Esophagus muscularis mucosa (tissue), 4 donors: ENCODE results near the gene DNAJC1. TPM values are rescaled to one million over a fixed set of nuclear protein-coding genes. Genes with fewer than 3 reads are reported as not detected.

ENCODE experiments used
- DNase-seq: peaks from one replicate; pipeline ENCODE4 v3.0.0-alpha.2; 2017; ENCODE audit errors: extremely low spot score
- H3K27ac ChIP-seq, 4 donors: fragments of 200-600 bp; sonication (generic); replicated peaks in 1 of 4; 1 replicate in 3 of 4; 2 replicates in 1 of 4; pipeline ENCODE4 v1.5.1; 2016 to 2019; ENCODE audit warnings: mild to moderate bottlenecking in 1 of 4
- H3K27me3 ChIP-seq, 4 donors: fragments of 200-600 bp; sonication (generic); one replicate each; pipeline versions ENCODE4 v1.5.1 to v1.6.0; 2016 to 2019
- H3K36me3 ChIP-seq, 4 donors: fragments of 200-600 bp; sonication (generic); one replicate each; pipeline ENCODE4 v1.5.1; 2016 to 2019
- H3K4me1 ChIP-seq, 4 donors: fragments of 200-600 bp; sonication (generic); one replicate each; pipeline ENCODE4 v1.5.1; 2016 to 2019
- H3K4me3 ChIP-seq, 4 donors: fragments of 200-600 bp; sonication (generic); 1 replicate in 2 of 4; 2 replicates in 2 of 4; pipeline ENCODE4 v1.5.1; 2016 to 2019; ENCODE audit warnings: mild to moderate bottlenecking in 4 of 4, moderate library complexity in 1 of 4
- H3K9me3 ChIP-seq, 4 donors: fragments of 200-600 bp; sonication (generic); 1 replicate in 3 of 4; 2 replicates in 1 of 4; pipeline ENCODE4 v1.5.1; 2016 to 2019
- EP300 ChIP-seq: sonication (generic); formaldehyde crosslinking; IDR thresholded peaks from one replicate; pipeline ENCODE4 v1.6.1; 2017; ENCODE audit warnings: antibody characterized with exemption
- POLR2A ChIP-seq: fragments of 450-650 bp; IDR thresholded peaks from one replicate; pipeline ENCODE4 v1.6.1; 2017; ENCODE audit warnings: antibody characterized with exemption, moderate library complexity, mild to moderate bottlenecking, low read depth
- POLR2AphosphoS5 ChIP-seq, 2 donors: sonication (generic); formaldehyde crosslinking; IDR thresholded peaks; one replicate each; pipeline ENCODE4 v1.6.1; 2017; ENCODE audit warnings: antibody characterized with exemption in 2 of 2
- WGBS: methylation state at CpG from one replicate; pipeline ENCODE4 v1.1.5; 2018; 5-methylcytosine and 5-hydroxymethylcytosine counted together
- intact Hi-C: fragments of 100-400 bp; cut with DNase I; formaldehyde crosslinking; loops from one replicate; pipeline ENCODE4 v1.15.1; 2023
- total RNA-seq, 4 donors: library from RNA; depleted of rRNA; stranded (reverse); fragments of >200 nt; gene quantifications; one replicate each; pipeline versions ENCODE4 v1.1.0 to v1.2.1, GENCODE V29; 2016
- TF ChIP-seq, protein P1 (sequence below), 3 experiments: fragments of 200-600 bp in 2 of 3; fragments of 450-650 bp in 1 of 3; sonication (generic) in 2 of 3; IDR thresholded peaks; one replicate each; pipeline ENCODE4 v1.5.1; 2017 to 2019; ENCODE audit warnings: antibody characterized with exemption in 3 of 3, mild to moderate bottlenecking in 2 of 3, moderate library complexity in 1 of 3

DNAJC1 gene
- total RNA-seq, 4 donors from 2014 or later, result 46.5 to 70.6 (median 61.5) TPM

- H3K9me3 ChIP-seq, result peaks cover 0 to 18% (median 15%) of the 10 kb centered on the region in 4 donors
Observed at GRCh38 chr10:21935439-21936023, 68.0 kb downstream of the DNAJC1 start.

GRCh38 chr10:21934307-21934706 is 69.2 kb downstream of the DNAJC1 start:
- Histone ChIP-seq H3K27me3 (no peaks in the 10 kb centered on the region), H3K36me3 (no peaks in the 10 kb centered on the region), H3K9me3 (peaks cover 0 to 18% (median 15%) of the 10 kb centered on the region in 4 donors), H3K27ac (no peak overlapping the region), H3K4me3 (no peak overlapping the region), H3K4me1 (peaks cover 0 to 4% (median 0%) of the 10 kb centered on the region in 4 donors)
- 100% methylated on average over 1 of the region's 1 CpG for whole genome bisulfite sequencing
- TF ChIP-seq, protein P1, sequence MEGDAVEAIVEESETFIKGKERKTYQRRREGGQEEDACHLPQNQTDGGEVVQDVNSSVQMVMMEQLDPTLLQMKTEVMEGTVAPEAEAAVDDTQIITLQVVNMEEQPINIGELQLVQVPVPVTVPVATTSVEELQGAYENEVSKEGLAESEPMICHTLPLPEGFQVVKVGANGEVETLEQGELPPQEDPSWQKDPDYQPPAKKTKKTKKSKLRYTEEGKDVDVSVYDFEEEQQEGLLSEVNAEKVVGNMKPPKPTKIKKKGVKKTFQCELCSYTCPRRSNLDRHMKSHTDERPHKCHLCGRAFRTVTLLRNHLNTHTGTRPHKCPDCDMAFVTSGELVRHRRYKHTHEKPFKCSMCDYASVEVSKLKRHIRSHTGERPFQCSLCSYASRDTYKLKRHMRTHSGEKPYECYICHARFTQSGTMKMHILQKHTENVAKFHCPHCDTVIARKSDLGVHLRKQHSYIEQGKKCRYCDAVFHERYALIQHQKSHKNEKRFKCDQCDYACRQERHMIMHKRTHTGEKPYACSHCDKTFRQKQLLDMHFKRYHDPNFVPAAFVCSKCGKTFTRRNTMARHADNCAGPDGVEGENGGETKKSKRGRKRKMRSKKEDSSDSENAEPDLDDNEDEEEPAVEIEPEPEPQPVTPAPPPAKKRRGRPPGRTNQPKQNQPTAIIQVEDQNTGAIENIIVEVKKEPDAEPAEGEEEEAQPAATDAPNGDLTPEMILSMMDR (IDR thresholded peaks at IDR 0.05), result no peak
- TF ChIP-seq EP300 (no peak), POLR2AphosphoS5 (IDR thresholded peaks at IDR 0.05) (no peak), POLR2A (no peak)
- DNase-seq, result no peak
- intact Hi-C loops, result no loop called here

More at GRCh38 chr10:21935439-21936023, 68.0 kb downstream of the DNAJC1 start:
- H3K27ac ChIP-seq, result no peak overlapping the region
- DNase-seq, result no peak
- H3K27me3 ChIP-seq, result no peaks in the 10 kb centered on the region
- H3K4me3 ChIP-seq, result no peak overlapping the region
- 100% methylated on average over 1 of the region's 1 CpG for WGBS
- H3K4me1 ChIP-seq, result peaks cover 0 to 4% (median 0%) of the 10 kb centered on the region in 4 donors
- H3K36me3 ChIP-seq, result no peaks in the 10 kb centered on the region
- intact Hi-C loops, result no loop called here
- TF ChIP-seq EP300 (no peak), POLR2AphosphoS5 (IDR thresholded peaks at IDR 0.05) (no peak), POLR2A (no peak)
- TF ChIP-seq, protein P1 (IDR thresholded peaks at IDR 0.05), result no peak

DNA sequence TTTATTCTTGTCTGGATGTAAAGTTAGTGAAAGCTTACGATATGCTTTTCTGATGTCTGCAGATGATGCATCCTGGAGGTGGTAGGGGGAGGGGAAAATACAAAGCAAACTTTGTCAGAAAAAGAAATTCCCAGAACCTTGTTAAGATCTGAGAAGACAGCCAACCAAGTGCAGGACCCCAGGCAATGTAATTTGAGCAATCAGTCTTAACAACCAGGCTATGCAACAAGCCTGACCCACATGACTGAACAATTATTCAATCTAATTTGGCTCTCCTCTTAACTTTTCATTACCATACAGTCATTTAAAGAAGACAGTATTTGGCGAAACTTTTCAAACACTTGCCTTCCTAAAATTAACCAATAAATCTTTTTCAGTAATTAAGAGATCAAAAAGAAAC is 74.5 kb downstream of the DNAJC1 start:
- Histone ChIP-seq H3K36me3 (no peaks in the 10 kb centered on the region), H3K9me3 (no peaks in the 10 kb centered on the region), H3K27me3 (no peaks in the 10 kb centered on the region), H3K4me1 (peaks cover 7 to 13% (median 10%) of the 10 kb centered on the region in 4 donors), H3K27ac (no peak overlapping the region), H3K4me3 (no peak overlapping the region)
- intact Hi-C loops, result no loop called here
- no peak for TF ChIP-seq EP300
- TF ChIP-seq POLR2A, result no peak
- TF ChIP-seq POLR2AphosphoS5 (IDR thresholded peaks at IDR 0.05), result no peak
- TF ChIP-seq, protein P1 (IDR thresholded peaks at IDR 0.05), result no peak
- 93% methylated on average over 2 of the region's 2 CpGs for WGBS
- DNase-seq, result no peak

GRCh38 chr10:21927631-21928353 is 75.7 kb downstream of the DNAJC1 start:
- Histone ChIP-seq H3K36me3 (no peaks in the 10 kb centered on the region), H3K4me1 (peaks cover 7 to 13% (median 10%) of the 10 kb centered on the region in 4 donors), H3K9me3 (no peaks in the 10 kb centered on the region), H3K27me3 (no peaks in the 10 kb centered on the region), H3K27ac (no peak overlapping the region), H3K4me3 (no peak overlapping the region)
- intact Hi-C loops, result no loop called here
- WGBS, result 81% methylated on average over 4 of the region's 4 CpGs
- no peak for DNase-seq
- TF ChIP-seq EP300 (no peak), POLR2AphosphoS5 (IDR thresholded peaks at IDR 0.05) (no peak)
- TF ChIP-seq, protein P1 (IDR thresholded peaks at IDR 0.05), result no peak
